ENCODE results near the gene GMDS. TPM values are rescaled to one million over a fixed set of nuclear protein-coding genes. Genes with fewer than 3 reads are reported as not detected.

GMDS gene
- total and polyA plus RNA-seq, 11 donors, result 4.5 to 10.7 (median 7.0) TPM

GRCh38 chr6:1825926-1826325 is 419.5 kb downstream of the GMDS start:
- Histone ChIP-seq H3K4me1 (peaks cover 0 to 11% (median 2%) of the 10 kb centered on the region in 12 donors), H3K27me3 (no peaks in the 10 kb centered on the region), H3K27ac (no peak overlapping the region), H3K4me3 (no peak overlapping the region), H3K36me3 (no peaks in the 10 kb centered on the region), H3K9me3 (peaks cover 0 to 25% (median 13%) of the 10 kb centered on the region in 12 donors)
- intact Hi-C loops (cut with DNase I), result loop anchor here in 1 of 10 donors (10.0 kb wide), 1 partner anchor 211 kb away; no protein-coding TSS in a partner anchor
- WGBS, 4 donors, result 86 to 99% (median 95%) methylated on average over 5 of the region's 5 CpGs
- no peak for ATAC-seq
- DNase-seq, result no peak
- TF ChIP-seq POLR2A (IDR thresholded peaks at IDR 0.05) (no peak), CTCF (IDR thresholded peaks at IDR 0.05) (no peak)

GRCh38 chr6:1825277-1825676 is 420.1 kb downstream of the GMDS start:
- Histone ChIP-seq H3K27me3 (no peaks in the 10 kb centered on the region), H3K4me3 (no peak overlapping the region), H3K4me1 (peaks cover 0 to 17% (median 4%) of the 10 kb centered on the region in 12 donors), H3K27ac (no peak overlapping the region), H3K36me3 (no peaks in the 10 kb centered on the region), H3K9me3 (peaks cover 0 to 25% (median 13%) of the 10 kb centered on the region in 12 donors)
- DNase-seq (no peak), ATAC-seq (no peak)
- no peak for TF ChIP-seq POLR2A (IDR thresholded peaks at IDR 0.05)
- no peak for TF ChIP-seq CTCF (IDR thresholded peaks at IDR 0.05)
- intact Hi-C loops (cut with DNase I), result loop anchor here in 1 of 10 donors (10.0 kb wide), 1 partner anchor 210 kb away; no protein-coding TSS in a partner anchor
- WGBS, 4 donors, result 93 to 97% (median 96%) methylated on average over 1 of the region's 1 CpG

GRCh38 chr6:1821513-1822183 is 423.8 kb downstream of the GMDS start:
- Histone ChIP-seq H3K4me1 (peaks cover 0 to 32% (median 7%) of the 10 kb centered on the region in 12 donors), H3K9me3 (no peaks in the 10 kb centered on the region), H3K27me3 (no peaks in the 10 kb centered on the region), H3K36me3 (no peaks in the 10 kb centered on the region), H3K4me3 (peak overlapping the region in 8 of 12 donors; percentile 11 to 48 (median 26)), H3K27ac (peak overlapping the region in 5 of 12 donors; percentile 6 to 56 (median 41))
- ATAC-seq (peak in 2 of 4 donors; percentile 34 to 50), DNase-seq (peak in 1 of 5 donors; percentile 30)
- WGBS, 4 donors, result 26 to 41% (median 36%) methylated on average over 11 of the region's 11 CpGs
- intact Hi-C loops (cut with DNase I), result loop anchor here in 1 of 10 donors (10.0 kb wide), 1 partner anchor 207 kb away; no protein-coding TSS in a partner anchor
- TF ChIP-seq POLR2A (IDR thresholded peaks at IDR 0.05), result no peak

GRCh38 chr6:1821164-1821512 is 424.3 kb downstream of the GMDS start:
- ATAC-seq (no peak), DNase-seq (no peak)
- H3K9me3 ChIP-seq, result no peaks in the 10 kb centered on the region
- no peak for TF ChIP-seq POLR2A (IDR thresholded peaks at IDR 0.05)
- no peak for TF ChIP-seq CTCF (IDR thresholded peaks at IDR 0.05)
- no peaks in the 10 kb centered on the region for H3K36me3 ChIP-seq
- H3K4me1 ChIP-seq, result peaks cover 0 to 32% (median 7%) of the 10 kb centered on the region in 12 donors
- H3K27ac ChIP-seq, result peak overlapping the region in 5 of 12 donors; percentile 6 to 56 (median 41)
- intact Hi-C loops (cut with DNase I), result loop anchor here in 1 of 10 donors (10.0 kb wide), 1 partner anchor 206 kb away; no protein-coding TSS in a partner anchor
- 50 to 61% (median 57%) methylated on average over 11 of the region's 11 CpGs for WGBS, 4 donors
- H3K4me3 ChIP-seq, result peak overlapping the region in 8 of 12 donors; percentile 11 to 48 (median 26)
- H3K27me3 ChIP-seq, result no peaks in the 10 kb centered on the region

Data from heart left ventricle (tissue), 16 donors.